HG03342 (cell line): ENCODE results near the gene HPCAL1.

Source experiments
- ATAC-seq: cut with Tn5 transposase; IDR thresholded peaks from one replicate; pipeline ENCODE4 v1.9.1; 2021; ENCODE audit warnings: mild to moderate bottlenecking, moderate library complexity; ENCODE audit not compliant: unreplicated experiment

HPCAL1 gene

DNA sequence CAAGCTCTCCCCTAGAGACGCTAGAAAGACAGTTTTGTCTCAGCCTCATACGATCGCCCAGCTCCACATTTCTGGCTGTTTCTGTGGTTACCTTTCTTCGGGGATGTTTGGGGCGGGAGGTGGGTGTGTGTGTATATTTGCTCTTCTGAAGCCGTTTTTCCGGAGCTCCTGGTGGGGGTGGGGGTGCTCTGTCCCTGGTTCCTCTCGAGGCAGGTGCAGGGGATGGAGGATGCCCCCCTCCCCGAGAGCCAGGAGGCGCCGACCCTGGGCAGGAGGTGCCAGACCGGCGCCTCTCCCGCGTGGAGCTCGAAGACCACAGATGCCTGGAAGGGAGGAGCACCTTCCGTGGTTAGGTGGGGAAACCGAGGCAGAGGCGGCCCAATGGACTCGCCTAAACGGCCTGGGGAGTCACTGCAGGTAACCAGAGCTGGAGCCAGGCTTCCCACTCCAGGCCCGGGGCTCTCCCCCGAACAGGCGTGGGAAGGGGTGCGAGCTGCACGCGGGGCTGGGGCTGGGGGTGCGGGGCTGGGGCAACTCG, 694 bp upstream of the HPCAL1 start:
- ATAC-seq: no peak

GRCh38 chr2:10303181-10303693, 533 bp downstream of the HPCAL1 start:
- ATAC-seq: peak; percentile 11

DNA sequence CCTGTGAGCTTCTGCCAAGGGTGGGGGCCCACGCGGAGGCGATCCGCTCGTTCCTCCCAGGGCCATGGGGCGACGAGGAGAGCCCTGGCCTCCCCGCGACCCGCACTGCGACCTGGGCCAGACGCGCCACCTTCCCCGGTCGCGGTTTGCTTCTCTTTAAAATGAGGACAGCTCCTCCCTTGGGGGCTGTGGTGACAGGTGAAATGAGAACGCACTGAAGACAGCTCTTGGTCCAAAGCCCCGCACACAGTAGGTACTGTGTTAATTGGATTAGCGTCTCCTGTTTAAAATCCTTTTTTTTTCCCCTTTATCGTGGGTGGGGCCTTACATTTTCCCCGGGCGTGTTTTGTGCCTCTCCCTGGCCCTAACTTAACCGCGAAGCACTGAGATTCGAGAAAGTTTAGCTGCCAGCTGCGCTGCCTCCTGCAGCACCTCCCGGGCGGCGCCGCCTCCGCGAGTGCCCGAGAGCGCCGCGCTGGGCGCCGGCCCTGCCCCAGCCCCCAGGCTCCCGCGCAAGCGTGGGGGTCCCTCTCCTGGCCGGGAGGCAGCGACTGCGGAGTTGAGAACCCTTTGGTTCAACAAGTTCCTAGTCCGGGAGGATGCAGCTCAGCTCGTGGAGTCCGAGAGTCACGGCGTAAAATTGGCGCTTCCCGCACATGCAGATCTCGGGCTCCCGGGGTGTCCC, 1.1 kb downstream of the HPCAL1 start:
- ATAC-seq: peak; percentile 10

- ATAC-seq: no peak
These were observed 2.0 kb downstream of the HPCAL1 start for GRCh38 chr2:10304458-10305253.

GRCh38 chr2:10305254-10305635, 2.5 kb downstream of the HPCAL1 start:
- no peak for ATAC-seq

- no peak for ATAC-seq
These were observed 3.0 kb downstream of the HPCAL1 start for GRCh38 chr2:10305715-10306114.

- no peak for ATAC-seq
These were observed 4.3 kb downstream of the HPCAL1 start for GRCh38 chr2:10306901-10307463.

DNA sequence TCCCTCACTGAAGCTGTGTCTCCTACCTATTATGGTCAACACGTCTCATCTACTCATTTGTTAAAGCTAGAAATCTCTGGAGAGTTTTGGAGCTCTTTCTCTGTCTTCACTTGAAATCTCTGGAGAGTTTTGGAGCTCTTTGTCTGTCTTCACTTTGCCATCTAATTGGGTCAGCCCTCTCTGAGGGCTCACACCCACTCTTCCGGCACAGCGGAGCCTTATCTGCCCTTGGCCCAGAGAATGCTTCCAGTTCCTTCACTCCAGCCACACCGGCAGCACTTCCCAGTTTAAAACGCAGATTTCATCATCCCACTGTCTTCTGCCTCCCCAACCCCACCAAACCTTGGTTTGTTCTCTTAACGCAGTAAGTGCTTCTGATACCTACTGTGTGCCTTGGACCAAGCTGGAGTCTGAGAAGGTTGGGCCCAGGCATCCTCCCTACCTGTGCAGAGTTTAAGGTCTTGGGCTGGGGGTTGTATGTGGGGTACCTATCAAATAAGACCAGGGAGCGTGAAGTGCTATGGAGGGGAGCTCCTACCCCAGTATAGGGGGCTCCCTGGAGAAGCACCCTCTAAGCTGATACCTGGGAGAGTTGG, 5.0 kb downstream of the HPCAL1 start:
- no peak for ATAC-seq

DNA sequence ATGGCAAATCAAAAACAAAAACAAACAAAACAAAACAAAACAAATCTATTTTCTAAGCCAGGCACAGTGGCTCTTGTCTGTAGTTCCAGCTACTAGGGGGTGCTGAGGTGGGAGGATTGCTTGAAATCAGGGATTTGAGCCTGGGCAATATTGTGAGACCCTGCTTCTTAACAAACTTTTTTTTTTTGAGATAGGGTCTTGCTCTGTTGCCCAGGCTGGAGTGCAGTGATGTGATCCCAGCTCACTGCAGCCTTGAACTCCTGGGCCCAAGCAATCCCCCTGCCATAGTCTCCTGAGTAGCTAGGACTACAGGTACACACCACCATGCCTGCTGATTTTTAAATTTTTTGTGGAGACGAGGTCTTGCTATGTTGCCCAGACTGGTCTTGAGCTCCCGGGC, 6.2 kb downstream of the HPCAL1 start:
- ATAC-seq: no peak

- ATAC-seq: no peak
These were observed 6.6 kb downstream of the HPCAL1 start for GRCh38 chr2:10309286-10309685.

DNA sequence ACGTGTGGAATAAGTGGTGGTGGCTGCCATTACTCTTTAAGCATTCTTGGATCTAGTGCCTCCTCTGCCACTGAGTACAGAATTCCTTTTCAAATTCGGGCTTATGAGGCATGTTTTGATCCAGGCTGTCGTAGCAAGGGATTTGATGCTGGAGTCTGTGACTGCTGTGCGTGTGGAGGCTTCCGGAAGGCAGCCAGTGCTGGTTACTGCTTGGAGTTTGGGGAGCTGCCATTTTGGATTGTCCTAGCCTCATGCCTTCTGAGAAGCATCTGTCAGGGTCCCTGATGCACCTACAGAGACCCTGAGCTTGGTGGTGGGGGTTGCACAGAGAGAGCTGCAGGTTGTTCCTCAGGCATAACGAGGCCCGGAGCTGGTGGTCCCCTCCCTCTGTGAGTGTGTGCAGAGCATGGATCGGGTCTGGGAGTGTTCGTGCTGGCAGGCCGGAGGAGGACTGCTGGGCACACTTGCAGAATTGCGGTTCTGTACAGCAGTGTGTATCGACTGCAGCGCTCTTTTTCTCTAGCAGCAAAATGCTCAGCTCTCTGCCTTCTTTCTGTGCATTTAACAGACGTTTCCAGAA, 7.7 kb downstream of the HPCAL1 start:
- no peak for ATAC-seq

GRCh38 chr2:10311736-10312135, 9.0 kb downstream of the HPCAL1 start:
- no peak for ATAC-seq

- ATAC-seq: no peak
These were observed 9.8 kb downstream of the HPCAL1 start for GRCh38 chr2:10312437-10312957.

GRCh38 chr2:10316336-10316735, 13.6 kb downstream of the HPCAL1 start:
- ATAC-seq: no peak

DNA sequence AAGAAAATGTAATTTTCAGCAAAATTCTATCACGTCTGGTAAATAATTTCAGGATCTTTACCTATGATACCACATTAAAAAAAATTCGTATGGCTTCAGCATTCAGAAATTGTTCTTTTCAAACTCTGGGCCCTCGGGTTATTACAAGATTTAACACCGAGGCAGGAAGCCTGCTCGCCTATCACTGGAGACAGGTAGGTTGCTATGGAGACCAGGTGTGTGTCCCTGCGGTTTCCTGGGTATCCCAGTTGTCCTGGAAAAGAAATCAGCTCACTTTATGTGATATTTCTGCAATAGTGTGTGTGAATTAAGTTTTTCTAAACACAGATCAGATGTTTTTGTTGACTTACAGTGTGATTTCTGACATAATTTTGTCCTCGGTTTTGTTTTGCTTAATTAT, 14.2 kb downstream of the HPCAL1 start:
- no peak for ATAC-seq

GRCh38 chr2:10317646-10318045, 14.9 kb downstream of the HPCAL1 start:
- no peak for ATAC-seq

- no peak for ATAC-seq
These were observed 15.6 kb downstream of the HPCAL1 start for GRCh38 chr2:10318345-10318744.

DNA sequence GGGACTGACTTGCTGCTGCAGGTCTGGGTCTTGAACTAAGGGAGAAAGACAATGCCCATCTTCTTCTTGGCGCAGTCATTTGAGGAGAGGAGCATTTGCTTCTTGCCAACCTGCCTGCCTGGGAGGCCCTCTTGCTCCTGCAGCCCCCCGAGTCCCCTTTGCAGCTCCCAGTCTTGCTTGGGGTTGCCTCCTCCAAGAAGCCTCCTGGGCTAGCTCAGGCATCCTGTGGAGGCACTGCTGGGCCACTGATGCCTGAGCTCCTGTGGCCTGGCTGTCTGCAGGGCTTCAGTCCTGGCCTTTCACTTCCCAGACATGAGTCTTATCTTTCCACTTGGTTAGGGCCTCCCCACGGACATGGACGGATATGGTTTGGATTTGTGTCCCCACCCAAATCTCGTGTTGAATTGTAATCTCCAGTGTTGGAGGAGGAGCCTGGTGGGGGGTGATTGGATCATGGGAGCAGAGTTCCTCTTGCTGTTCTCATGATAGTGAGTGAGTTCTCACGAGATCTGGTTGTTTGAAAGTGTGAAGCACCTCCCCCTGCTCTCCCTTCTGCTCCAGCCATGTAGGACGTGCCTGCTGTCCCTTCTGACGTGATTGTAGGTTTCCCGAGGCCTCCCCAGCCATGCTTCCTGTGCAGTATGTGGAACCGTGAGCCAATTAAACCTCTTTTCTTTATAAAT, 17.3 kb downstream of the HPCAL1 start:
- ATAC-seq: no peak

- ATAC-seq: no peak
These were observed 17.8 kb downstream of the HPCAL1 start for GRCh38 chr2:10320575-10320931.

DNA sequence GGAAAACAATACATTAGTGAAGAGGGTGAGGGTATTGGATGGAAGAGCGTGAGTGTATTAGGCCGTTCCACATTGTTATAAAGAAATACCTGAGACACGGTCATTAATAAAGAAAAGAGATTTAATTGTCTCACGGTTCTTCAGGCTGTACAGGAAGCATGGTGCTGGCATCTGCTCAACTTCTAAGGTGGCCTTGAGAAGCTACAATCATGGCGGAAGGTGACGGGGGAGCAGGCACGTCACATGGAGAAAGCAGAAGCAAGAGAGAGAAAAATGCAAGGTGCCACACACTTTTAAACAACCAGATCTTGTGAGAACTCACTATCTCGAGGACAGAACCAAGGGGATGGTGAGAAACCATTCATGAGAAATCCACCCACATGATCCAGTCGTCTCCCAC, 18.2 kb downstream of the HPCAL1 start:
- ATAC-seq: no peak
